ENCODE results near the gene HNRNPA0.
"Not testable (repeated sequence)": the region's sequence is repeated elsewhere in the genome, so short reads cannot be mapped to it uniquely, and the experiment has no call there.

HNRNPA0 gene

GRCh38 chr5:137778772-137779564 lies 24.8 kb upstream of the HNRNPA0 start:
- POLR2A ChIA-PET, result no interaction called here
- peak; percentile 58 for TF ChIP-seq CTCF (IDR thresholded peaks at IDR 0.05; ENCODE audit: control extremely low read depth, extremely low read depth, low read depth, missing control alignments)
- peak; percentile 27 for DNase-seq (ENCODE audit: extremely low spot score)
- CTCF ChIA-PET, result interaction anchor here (0.6 to 4.5 kb wide), 80 partner anchors 9 to 394 kb away, joined by 3 to 64 read pairs (median 5); partner anchors contain the start of genes FAM13B, HNRNPA0, KLHL3 and PKD2L2

GRCh38 chr5:137767937-137768336 lies 13.8 kb upstream of the HNRNPA0 start:
- POLR2A ChIA-PET; DNase-seq (ENCODE audit: extremely low spot score): not testable (repeated sequence)
- CTCF ChIA-PET, result interaction anchor here (1.4 kb wide), 1 partner anchor 11 kb away, joined by 13 read pairs; no protein-coding TSS in a partner anchor

GRCh38 chr5:137761566-137761965 lies 7.4 kb upstream of the HNRNPA0 start:
- TF ChIP-seq CTCF (IDR thresholded peaks at IDR 0.05; ENCODE audit: control extremely low read depth, extremely low read depth, low read depth, missing control alignments), result no peak
- CTCF ChIA-PET, result interaction anchor here (1.1 to 7.7 kb wide), 3 partner anchors 10 to 61 kb away, joined by 3 to 64 read pairs (median 8); no protein-coding TSS in a partner anchor
- DNase-seq (ENCODE audit: extremely low spot score), result no peak
- POLR2A ChIA-PET, result interaction anchor here (0.6 kb wide), 1 partner anchor 704 kb away, joined by 3 read pairs; no protein-coding TSS in a partner anchor

- DNase-seq (ENCODE audit: extremely low spot score), result no peak
- TF ChIP-seq CTCF (IDR thresholded peaks at IDR 0.05; ENCODE audit: control extremely low read depth, extremely low read depth, low read depth, missing control alignments), result no peak
- ChIA-PET CTCF (interaction anchor here (0.7 to 7.7 kb wide), 5 partner anchors 9 to 115 kb away, joined by 3 to 64 read pairs (median 4); no protein-coding TSS in a partner anchor), POLR2A (no interaction called here)
These were observed 6.8 kb upstream of the HNRNPA0 start for GRCh38 chr5:137760719-137761516.

- no peak for DNase-seq (ENCODE audit: extremely low spot score)
- ChIA-PET CTCF (interaction anchor here (0.7 to 7.7 kb wide), 7 partner anchors 9 to 275 kb away, joined by 3 to 64 read pairs (median 4); no protein-coding TSS in a partner anchor), POLR2A (interaction anchor here (0.6 kb wide), 1 partner anchor 279 kb away, joined by 3 read pairs; no protein-coding TSS in a partner anchor)
- no peak for TF ChIP-seq CTCF (IDR thresholded peaks at IDR 0.05; ENCODE audit: control extremely low read depth, extremely low read depth, low read depth, missing control alignments)
These were observed 6.1 kb upstream of the HNRNPA0 start for GRCh38 chr5:137760294-137760693.

GRCh38 chr5:137758715-137759306 lies 4.6 kb upstream of the HNRNPA0 start:
- ChIA-PET CTCF (interaction anchor here (1.4 to 7.7 kb wide), 3 partner anchors 12 to 21 kb away, joined by 4 to 64 read pairs (median 39); no protein-coding TSS in a partner anchor), POLR2A (no interaction called here)
- TF ChIP-seq CTCF (IDR thresholded peaks at IDR 0.05; ENCODE audit: control extremely low read depth, extremely low read depth, low read depth, missing control alignments), result no peak
- peak; percentile 35 for DNase-seq (ENCODE audit: extremely low spot score)

Measured in GM10248 (cell line).